WTC11 (cell line): ENCODE results near the gene INHBB. TPM values are rescaled to one million over a fixed set of nuclear protein-coding genes. Genes with fewer than 3 reads are reported as not detected.

Experiments used
- ATAC-seq: fragments of 200-7000 bp; cut with Tn5 transposase; 2 replicates; pipeline ENCODE4 v1.10.0; 2021; ENCODE audit warnings: mild to moderate bottlenecking, moderate library complexity
- CTCF ChIA-PET: fragments of 300-600 bp; sonication (Branson Sonifier 250); formaldehyde crosslinking; loops from one replicate; lab custom pipeline; 2021; ENCODE audit warnings: antibody characterized with exemption; lab: Charles Lee
- POLR2A ChIA-PET: fragments of 350-600 bp; sonication (Branson Sonifier 250); formaldehyde crosslinking; loops from one replicate; lab custom pipeline; 2021; ENCODE audit warnings: antibody characterized with exemption; lab: Charles Lee
- DNase-seq: peaks from one replicate; pipeline ENCODE4 v3.0.0; 2021; ENCODE audit warnings: low spot score
- H3K27ac Mint-ChIP-seq: 2 replicates; pipeline ENCODE4 v1.8.0; 2021; ENCODE audit warnings: mixed read lengths
- H3K27me3 Mint-ChIP-seq: 2 replicates; pipeline ENCODE4 v1.8.0; 2021; ENCODE audit warnings: low read depth, mild to moderate bottlenecking, moderate library complexity, mixed read lengths
- H3K36me3 Mint-ChIP-seq: 2 replicates; pipeline ENCODE4 v1.8.0; 2021; ENCODE audit warnings: mixed read lengths
- H3K4me1 Mint-ChIP-seq: 2 replicates; pipeline ENCODE4 v1.8.0; 2022; ENCODE audit warnings: mixed read lengths
- H3K4me3 Mint-ChIP-seq: 2 replicates; pipeline ENCODE4 v1.8.0; 2021; ENCODE audit warnings: mild to moderate bottlenecking, moderate library complexity, mixed read lengths
- H3K9me3 Mint-ChIP-seq: 2 replicates; pipeline ENCODE4 v1.8.0; 2021; ENCODE audit warnings: mixed read lengths
- AR ChIP-seq: fragments of 250-450 bp; sonication (Bioruptor Pico); IDR thresholded peaks from 2 replicates; pipeline ENCODE4 v1.9.0; 2021; ENCODE audit warnings: mild to moderate bottlenecking
- ATF1 ChIP-seq: sonication (generic); formaldehyde crosslinking; IDR thresholded peaks from 2 replicates; pipeline ENCODE4 v1.8.1; 2023; ENCODE audit warnings: mild to moderate bottlenecking, moderate library complexity, missing genetic modification reagents
- CBFB ChIP-seq: sonication (generic); formaldehyde crosslinking; IDR thresholded peaks from 2 replicates; pipeline ENCODE4 v1.8.1; 2022; ENCODE audit warnings: mild to moderate bottlenecking, low read depth, missing genetic modification reagents
- CDX4 ChIP-seq: fragments of 250-450 bp; sonication (Bioruptor Pico); IDR thresholded peaks from 2 replicates; pipeline ENCODE4 v1.9.0; 2021; ENCODE audit warnings: moderate library complexity, mild to moderate bottlenecking, inconsistent platforms, borderline replicate concordance
- EMX1 ChIP-seq: fragments of 250-450 bp; sonication (Bioruptor Pico); IDR thresholded peaks from 2 replicates; pipeline ENCODE4 v1.8.0; 2021; ENCODE audit warnings: mild to moderate bottlenecking
- ERG ChIP-seq: fragments of 250-450 bp; sonication (Bioruptor Pico); IDR thresholded peaks from 2 replicates; pipeline ENCODE4 v1.8.0; 2021; ENCODE audit warnings: mild to moderate bottlenecking
- IRF1 ChIP-seq: sonication (generic); formaldehyde crosslinking; IDR thresholded peaks from 2 replicates; pipeline ENCODE4 v1.8.0; 2023; ENCODE audit warnings: missing genetic modification reagents
- IRF2 ChIP-seq: sonication (generic); formaldehyde crosslinking; IDR thresholded peaks from 2 replicates; pipeline ENCODE4 v1.8.0; 2022; ENCODE audit warnings: low read depth, missing genetic modification reagents, borderline replicate concordance
- MLX ChIP-seq: sonication (generic); formaldehyde crosslinking; IDR thresholded peaks from 2 replicates; pipeline ENCODE4 v1.8.1; 2023; ENCODE audit warnings: mild to moderate bottlenecking, missing genetic modification reagents, moderate library complexity
- MXD4 ChIP-seq: fragments of 250-450 bp; sonication (Bioruptor Pico); IDR thresholded peaks from 2 replicates; pipeline ENCODE4 v1.8.0; 2021; ENCODE audit warnings: mild to moderate bottlenecking, moderate library complexity, borderline replicate concordance
- MYBL2 ChIP-seq: sonication (generic); formaldehyde crosslinking; IDR thresholded peaks from 2 replicates; pipeline ENCODE4 v1.8.1; 2023; ENCODE audit warnings: mild to moderate bottlenecking, moderate library complexity, missing genetic modification reagents
- NFE2L1 ChIP-seq: sonication (generic); formaldehyde crosslinking; IDR thresholded peaks from 2 replicates; pipeline ENCODE4 v1.8.1; 2023; ENCODE audit warnings: missing genetic modification reagents
- PRDM15 ChIP-seq: sonication (generic); formaldehyde crosslinking; IDR thresholded peaks from 2 replicates; pipeline ENCODE4 v1.8.0; 2022; ENCODE audit warnings: missing genetic modification reagents
- RORB ChIP-seq: fragments of 250-450 bp; sonication (Bioruptor Pico); IDR thresholded peaks from 2 replicates; pipeline ENCODE4 v1.9.0; 2021; ENCODE audit warnings: mild to moderate bottlenecking
- SOX15 ChIP-seq: fragments of 250-450 bp; sonication (Bioruptor Pico); IDR thresholded peaks from 2 replicates; pipeline ENCODE4 v1.9.0; 2021; ENCODE audit warnings: mild to moderate bottlenecking
- TCF7 ChIP-seq: sonication (generic); formaldehyde crosslinking; IDR thresholded peaks from 2 replicates; pipeline ENCODE4 v1.8.0; 2022; ENCODE audit warnings: mild to moderate bottlenecking, low read depth, missing genetic modification reagents, moderate library complexity
- TEAD1 ChIP-seq: sonication (generic); formaldehyde crosslinking; IDR thresholded peaks from 2 replicates; pipeline ENCODE4 v1.8.0; 2022; ENCODE audit warnings: mild to moderate bottlenecking, missing genetic modification reagents
- TEAD4 ChIP-seq: sonication (generic); formaldehyde crosslinking; IDR thresholded peaks from 2 replicates; pipeline ENCODE4 v1.8.0; 2022; ENCODE audit warnings: mild to moderate bottlenecking, missing genetic modification reagents
- TP53 ChIP-seq: sonication (generic); formaldehyde crosslinking; IDR thresholded peaks from 2 replicates; pipeline ENCODE4 v1.8.1; 2023; ENCODE audit warnings: mild to moderate bottlenecking, missing genetic modification reagents
- ZNF138 ChIP-seq: sonication (generic); formaldehyde crosslinking; conservative IDR thresholded peaks from 2 replicates; pipeline ENCODE4 v1.8.1; 2022; ENCODE audit warnings: mild to moderate bottlenecking, moderate library complexity, missing genetic modification reagents
- ZNF317 ChIP-seq: sonication (generic); formaldehyde crosslinking; IDR thresholded peaks from 2 replicates; pipeline ENCODE4 v1.8.1; 2023; ENCODE audit warnings: low read depth, mild to moderate bottlenecking, moderate library complexity, missing genetic modification reagents, borderline replicate concordance
- ZNF396 ChIP-seq: fragments of 250-450 bp; sonication (Bioruptor Pico); IDR thresholded peaks from 2 replicates; pipeline ENCODE4 v1.8.0; 2021; ENCODE audit warnings: mild to moderate bottlenecking, moderate library complexity, borderline replicate concordance
- ZNF532 ChIP-seq: fragments of 250-450 bp; sonication (Bioruptor Pico); IDR thresholded peaks from 2 replicates; pipeline ENCODE4 v1.9.0; 2021; ENCODE audit warnings: mild to moderate bottlenecking, borderline replicate concordance
- total RNA-seq: library from RNA; stranded (reverse); gene quantifications from 3 replicates; pipeline ENCODE4 v1.2.3, GENCODE V29; 2021

INHBB gene
- total RNA-seq, 1 experiment from 2014 or later, result 0.26 TPM

GRCh38 chr2:120366698-120367097 is 20.8 kb downstream of the INHBB start (continued):
- TF ChIP-seq AR (CRISPR knock-in tag) (no peak), TEAD1 (CRISPR knock-in tag) (no peak), ZNF396 (no peak), IRF2 (CRISPR knock-in tag) (no peak), ATF1 (CRISPR knock-in tag) (no peak), CDX4 (CRISPR knock-in tag) (no peak), MXD4 (no peak), SOX15 (CRISPR knock-in tag) (no peak), ZNF532 (no peak)

- Mint-ChIP-seq H3K4me3 (no peak overlapping the region), H3K9me3 (no peaks in the 10 kb centered on the region), H3K27me3 (peaks cover 14% of the 10 kb centered on the region), H3K27ac (no peak overlapping the region), H3K36me3 (no peaks in the 10 kb centered on the region), H3K4me1 (peaks cover 25% of the 10 kb centered on the region)
- ChIA-PET POLR2A (no interaction called here), CTCF (no interaction called here)
- ATAC-seq (no peak), DNase-seq (no peak)
- TF ChIP-seq NFE2L1 (CRISPR knock-in tag) (no peak), RORB (no peak), PRDM15 (no peak), EMX1 (no peak), MYBL2 (CRISPR knock-in tag) (no peak), TP53 (CRISPR knock-in tag) (no peak), MLX (no peak), ZNF138 (no peak), CBFB (CRISPR knock-in tag) (no peak), TEAD4 (CRISPR knock-in tag) (no peak), ERG (no peak), ZNF317 (CRISPR knock-in tag) (no peak), IRF1 (CRISPR knock-in tag) (no peak), TCF7 (CRISPR knock-in tag) (no peak)
Observed at GRCh38 chr2:120367221-120367620, 21.3 kb downstream of the INHBB start.
